WERI-Rb-1 (cell line): Measurements from ENCODE around the gene BMPR1A.

Experiments
- DNase-seq: peaks from one replicate; pipeline ENCODE4 v3.0.0-alpha.2; 2020
- H3K27ac ChIP-seq: fragments of 250-450 bp; sonication (Bioruptor Pico); 2 replicates; pipeline ENCODE4 v1.5.1; 2020; ENCODE audit warnings: mild to moderate bottlenecking, moderate library complexity
- H3K27me3 ChIP-seq: fragments of 250-450 bp; sonication (Bioruptor Pico); 2 replicates; pipeline ENCODE4 v1.5.1; 2021; ENCODE audit warnings: mild to moderate bottlenecking, low read depth, moderate library complexity; ENCODE audit not compliant: insufficient read depth, severe bottlenecking
- H3K36me3 ChIP-seq: fragments of 250-450 bp; sonication (Bioruptor Pico); 2 replicates; pipeline ENCODE4 v1.5.1; 2020; ENCODE audit warnings: mild to moderate bottlenecking, moderate library complexity
- H3K4me3 ChIP-seq: 2 replicates; pipeline ENCODE4 v1.5.1; 2011; ENCODE audit warnings: low read depth, mild to moderate bottlenecking, control low read depth, low read length
- H3K9me3 ChIP-seq: fragments of 250-450 bp; sonication (Bioruptor Pico); 2 replicates; pipeline ENCODE4 v1.5.1; 2021; ENCODE audit warnings: mild to moderate bottlenecking, moderate library complexity; ENCODE audit not compliant: severe bottlenecking
- TF ChIP-seq, protein P1 (sequence below): IDR thresholded peaks from 2 replicates; pipeline ENCODE4 v1.5.1; 2011; ENCODE audit warnings: low read depth, mild to moderate bottlenecking, control low read depth, inconsistent platforms, low read length

Gene BMPR1A

DNA sequence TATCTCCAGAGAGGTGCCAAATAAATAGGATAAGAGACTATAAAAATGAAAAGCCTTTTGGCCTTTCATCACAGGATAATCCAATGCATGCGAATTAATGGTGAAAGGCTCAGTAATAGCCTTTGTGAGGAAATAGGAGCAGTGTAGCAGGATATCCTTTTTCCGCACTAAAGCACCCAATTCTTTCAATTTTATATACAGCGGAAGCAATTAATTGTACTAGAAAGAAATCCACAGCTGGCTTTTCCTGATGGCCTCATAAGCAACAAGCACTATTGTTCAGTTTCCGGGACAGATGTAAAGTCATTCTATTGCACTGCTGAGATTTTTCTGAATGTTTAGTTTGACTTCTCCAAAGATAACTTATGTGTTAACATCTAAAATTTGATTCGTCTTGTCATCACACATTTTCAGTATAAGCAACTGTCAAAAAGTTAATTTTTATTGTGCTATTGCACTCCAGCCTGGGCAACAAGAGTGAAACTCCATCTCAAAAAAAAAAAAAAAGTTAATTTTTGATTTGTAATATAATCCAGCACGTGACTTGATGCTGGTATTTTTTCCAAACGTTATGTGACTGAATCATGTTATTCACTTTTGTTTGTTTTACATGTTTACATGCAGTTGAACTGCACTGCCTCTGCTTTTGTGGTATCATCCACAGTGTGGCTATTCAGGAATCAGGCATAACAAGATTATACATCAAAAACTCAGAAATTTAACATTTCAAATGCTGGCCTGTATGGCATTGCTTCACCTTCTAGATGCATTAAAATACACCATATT lies 8.4 kb upstream of the BMPR1A start:
- H3K36me3 ChIP-seq, result no peaks in the 10 kb centered on the region
- TF ChIP-seq, protein P1, sequence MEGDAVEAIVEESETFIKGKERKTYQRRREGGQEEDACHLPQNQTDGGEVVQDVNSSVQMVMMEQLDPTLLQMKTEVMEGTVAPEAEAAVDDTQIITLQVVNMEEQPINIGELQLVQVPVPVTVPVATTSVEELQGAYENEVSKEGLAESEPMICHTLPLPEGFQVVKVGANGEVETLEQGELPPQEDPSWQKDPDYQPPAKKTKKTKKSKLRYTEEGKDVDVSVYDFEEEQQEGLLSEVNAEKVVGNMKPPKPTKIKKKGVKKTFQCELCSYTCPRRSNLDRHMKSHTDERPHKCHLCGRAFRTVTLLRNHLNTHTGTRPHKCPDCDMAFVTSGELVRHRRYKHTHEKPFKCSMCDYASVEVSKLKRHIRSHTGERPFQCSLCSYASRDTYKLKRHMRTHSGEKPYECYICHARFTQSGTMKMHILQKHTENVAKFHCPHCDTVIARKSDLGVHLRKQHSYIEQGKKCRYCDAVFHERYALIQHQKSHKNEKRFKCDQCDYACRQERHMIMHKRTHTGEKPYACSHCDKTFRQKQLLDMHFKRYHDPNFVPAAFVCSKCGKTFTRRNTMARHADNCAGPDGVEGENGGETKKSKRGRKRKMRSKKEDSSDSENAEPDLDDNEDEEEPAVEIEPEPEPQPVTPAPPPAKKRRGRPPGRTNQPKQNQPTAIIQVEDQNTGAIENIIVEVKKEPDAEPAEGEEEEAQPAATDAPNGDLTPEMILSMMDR, result no peak
- H3K4me3 ChIP-seq, result no peak overlapping the region
- H3K9me3 ChIP-seq, result no peaks in the 10 kb centered on the region
- H3K27me3 ChIP-seq, result no peaks in the 10 kb centered on the region
- DNase-seq, result no peak
- no peak overlapping the region for H3K27ac ChIP-seq

DNA sequence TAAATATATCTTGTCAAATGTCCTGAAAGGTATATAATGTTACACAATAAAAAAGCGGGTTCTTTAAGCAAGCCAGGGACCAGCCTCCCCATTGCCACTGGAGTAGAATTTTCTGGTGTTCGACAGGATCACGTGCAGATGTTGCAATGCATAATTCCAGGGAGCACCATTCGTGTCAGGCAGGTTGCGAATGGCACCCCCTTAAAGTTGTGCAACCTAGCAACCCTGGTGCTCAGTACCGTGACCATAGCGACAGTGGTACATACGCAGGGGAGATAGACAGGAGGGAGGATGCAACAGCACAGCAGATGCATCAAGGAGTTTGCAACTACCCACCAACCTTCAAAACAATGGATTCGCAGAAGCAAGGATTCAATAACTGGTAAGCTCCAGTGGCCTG lies 6.6 kb upstream of the BMPR1A start:
- DNase-seq, result no peak
- H3K27me3 ChIP-seq, result no peaks in the 10 kb centered on the region
- no peaks in the 10 kb centered on the region for H3K9me3 ChIP-seq
- no peaks in the 10 kb centered on the region for H3K36me3 ChIP-seq
- H3K27ac ChIP-seq, result no peak overlapping the region
- TF ChIP-seq, protein P1, result no peak
- H3K4me3 ChIP-seq, result no peak overlapping the region

DNA sequence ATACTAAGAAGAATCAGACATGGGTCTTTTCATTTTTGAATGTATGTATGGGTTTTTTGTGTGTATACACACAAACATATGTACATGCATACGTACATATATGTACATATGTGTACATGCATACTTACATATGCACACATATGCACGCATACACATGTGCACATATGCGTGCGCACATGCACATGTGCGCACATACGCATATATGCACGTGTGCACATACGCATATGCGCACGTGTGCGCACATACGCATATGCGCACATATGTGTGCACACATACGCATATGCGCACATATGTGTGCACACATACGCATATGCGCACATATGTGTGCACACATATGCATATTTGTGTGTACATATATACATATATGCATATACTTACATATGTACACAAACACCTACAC lies 4.9 kb upstream of the BMPR1A start:
- H3K4me3 ChIP-seq, result no peak overlapping the region
- no peak overlapping the region for H3K27ac ChIP-seq
- no peaks in the 10 kb centered on the region for H3K9me3 ChIP-seq
- no peak for DNase-seq
- TF ChIP-seq, protein P1, result no peak
- no peaks in the 10 kb centered on the region for H3K27me3 ChIP-seq
- peaks cover 3% of the 10 kb centered on the region; the same call in 1 of the 2 replicates for H3K36me3 ChIP-seq

DNA sequence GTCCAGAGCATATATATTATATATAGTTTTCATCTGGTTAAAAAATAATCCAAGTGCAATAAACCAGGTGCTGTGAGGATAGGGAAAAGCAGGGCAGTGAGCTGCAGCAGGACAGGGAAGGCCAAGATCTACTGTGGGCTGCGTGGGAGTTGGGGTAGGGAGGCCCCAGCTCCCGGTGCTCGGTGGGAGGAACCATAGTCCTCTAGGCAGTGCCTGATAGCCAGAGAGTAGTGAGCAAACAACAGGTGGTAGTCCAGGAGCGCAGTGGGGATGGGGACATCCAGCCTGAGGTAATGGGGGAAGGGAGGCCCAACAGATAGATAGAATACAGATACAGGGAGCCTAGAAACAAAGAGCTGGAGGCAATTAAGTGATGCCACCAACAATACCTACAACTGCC lies 4.1 kb upstream of the BMPR1A start:
- no peak for DNase-seq
- H3K27ac ChIP-seq, result no peak overlapping the region
- no peaks in the 10 kb centered on the region for H3K9me3 ChIP-seq
- no peaks in the 10 kb centered on the region for H3K27me3 ChIP-seq
- H3K36me3 ChIP-seq, result peaks cover 3% of the 10 kb centered on the region; the same call in 1 of the 2 replicates
- TF ChIP-seq, protein P1, result no peak
- H3K4me3 ChIP-seq, result no peak overlapping the region

DNA sequence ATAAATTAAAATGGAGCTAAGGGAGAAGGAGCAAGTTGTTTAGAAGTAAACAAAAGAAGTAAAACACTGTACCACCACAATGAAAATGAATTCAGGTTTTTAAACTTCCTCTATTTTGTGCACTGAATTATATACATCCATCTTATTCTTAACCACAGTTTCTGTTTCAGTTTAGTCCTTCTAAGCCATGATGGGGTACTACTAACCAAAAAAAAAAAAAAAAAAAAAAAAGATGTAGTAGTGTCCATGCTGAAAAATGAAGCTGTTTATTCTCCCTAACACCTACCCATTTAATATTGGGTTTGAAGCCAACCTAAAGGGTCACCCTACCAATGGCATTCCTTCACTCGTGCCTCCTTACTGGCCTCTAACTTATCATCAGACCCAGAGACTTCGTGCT lies 3.4 kb upstream of the BMPR1A start:
- H3K27ac ChIP-seq, result no peak overlapping the region
- DNase-seq, result no peak
- peaks cover 3% of the 10 kb centered on the region; the same call in 1 of the 2 replicates for H3K36me3 ChIP-seq
- no peaks in the 10 kb centered on the region for H3K27me3 ChIP-seq
- TF ChIP-seq, protein P1, result no peak
- H3K9me3 ChIP-seq, result no peaks in the 10 kb centered on the region
- no peak overlapping the region for H3K4me3 ChIP-seq
